Karpas-422 (cell line): ENCODE results near the gene C12orf60. TPM values are rescaled to one million over a fixed set of nuclear protein-coding genes. Genes with fewer than 3 reads are reported as not detected.

Experiments used
- DNase-seq: peaks from one replicate; pipeline ENCODE4 v3.0.0-alpha.2; 2015
- H2AFZ ChIP-seq: fragments of 200-600 bp; sonication (generic); 2 replicates; pipeline ENCODE4 v1.6.1; 2014; ENCODE audit warnings: antibody characterized with exemption, low read length, mixed read lengths
- H3K27ac ChIP-seq: fragments of 200-600 bp; sonication (generic); 2 replicates; pipeline ENCODE4 v1.5.1; 2014; ENCODE audit warnings: mild to moderate bottlenecking, low read length, moderate library complexity
- H3K27me3 ChIP-seq: fragments of 200-600 bp; sonication (generic); 2 replicates; pipeline ENCODE4 v1.6.1; 2014; ENCODE audit warnings: low read length, mixed read lengths
- H3K36me3 ChIP-seq: fragments of 200-600 bp; sonication (generic); 2 replicates; pipeline ENCODE4 v1.6.1; 2014; ENCODE audit warnings: low read length, mixed read lengths; ENCODE audit not compliant: insufficient read depth
- H3K4me1 ChIP-seq: fragments of 200-600 bp; sonication (generic); 2 replicates; pipeline ENCODE4 v1.6.1; 2014; ENCODE audit warnings: mild to moderate bottlenecking, low read length, mixed read lengths
- H3K4me2 ChIP-seq: fragments of 200-600 bp; sonication (generic); 2 replicates; pipeline ENCODE4 v1.6.1; 2014; ENCODE audit warnings: low read length, low read depth, mild to moderate bottlenecking; ENCODE audit not compliant: poor library complexity, severe bottlenecking
- H3K4me3 ChIP-seq: fragments of 200-600 bp; sonication (generic); 2 replicates; pipeline ENCODE4 v1.5.1; 2014; ENCODE audit warnings: mild to moderate bottlenecking, antibody characterized with exemption, low read length, mixed read lengths
- H3K79me2 ChIP-seq: fragments of 200-600 bp; sonication (generic); 2 replicates; pipeline ENCODE4 v1.6.1; 2014; ENCODE audit warnings: mild to moderate bottlenecking, low read length, mixed read lengths
- H3K9ac ChIP-seq: fragments of 200-600 bp; sonication (generic); 2 replicates; pipeline ENCODE4 v1.6.0; 2014; ENCODE audit warnings: low read length
- H3K9me2 ChIP-seq: fragments of 200-600 bp; sonication (generic), shearing (Covaris generic); replicated peaks from 2 replicates; pipeline ENCODE4 v1.6.0; 2014; ENCODE audit warnings: mild to moderate bottlenecking, low read length, moderate library complexity; ENCODE audit not compliant: insufficient read depth
- H3K9me3 ChIP-seq: fragments of 300-700, 200-600 bp; sonication (generic); 2 replicates; pipeline ENCODE4 v1.6.1; 2014; ENCODE audit warnings: low read length, mixed read lengths
- H4K20me1 ChIP-seq: fragments of 200-600 bp; sonication (generic); 2 replicates; pipeline ENCODE4 v1.6.1; 2014; ENCODE audit warnings: mild to moderate bottlenecking, antibody characterized with exemption, low read length, low read depth; ENCODE audit not compliant: insufficient read depth
- total RNA-seq: library from RNA; depleted of rRNA; stranded (reverse); fragments of >200 nt; shearing (Covaris generic); gene quantifications from 2 replicates; pipeline ENCODE4 v1.2.3, GENCODE V29; 2014; ENCODE audit warnings: low replicate concordance

Gene C12orf60
- total RNA-seq, 1 experiment from 2014 or later = 0.52 TPM

GRCh38 chr12:14833336-14833735 is 29.9 kb downstream of the C12orf60 start:
- Histone ChIP-seq H3K4me1 (no peaks in the 10 kb centered on the region), H3K9me2 (no peaks in the 10 kb centered on the region), H3K27ac (no peak overlapping the region), H3K9ac (no peak overlapping the region), H3K36me3 (no peaks in the 10 kb centered on the region), H3K9me3 (no peaks in the 10 kb centered on the region), H4K20me1 (no peaks in the 10 kb centered on the region), H3K4me2 (no peak overlapping the region), H3K4me3 (no peak overlapping the region), H3K79me2 (no peaks in the 10 kb centered on the region), H3K27me3 (no peaks in the 10 kb centered on the region), H2AFZ (no peak overlapping the region)
- no peak for DNase-seq

GRCh38 chr12:14833952-14834351 is 30.5 kb downstream of the C12orf60 start:
- H3K4me2 ChIP-seq = no peak overlapping the region

GRCh38 chr12:14834509-14834908 is 31.0 kb downstream of the C12orf60 start:
- no peak overlapping the region for H3K9ac ChIP-seq
- no peaks in the 10 kb centered on the region for H3K79me2 ChIP-seq
- H3K9me3 ChIP-seq = no peaks in the 10 kb centered on the region
- H3K4me2 ChIP-seq = no peak overlapping the region
- H2AFZ ChIP-seq = no peak overlapping the region
- no peak overlapping the region for H3K27ac ChIP-seq
- no peak for DNase-seq
- H3K36me3 ChIP-seq = no peaks in the 10 kb centered on the region
- H3K9me2 ChIP-seq = no peaks in the 10 kb centered on the region
- no peaks in the 10 kb centered on the region for H4K20me1 ChIP-seq
- H3K4me3 ChIP-seq = no peak overlapping the region
- no peaks in the 10 kb centered on the region for H3K4me1 ChIP-seq
- H3K27me3 ChIP-seq = no peaks in the 10 kb centered on the region

More at GRCh38 chr12:14833952-14834351, 30.5 kb downstream of the C12orf60 start:
- Histone ChIP-seq H3K9me3 (no peaks in the 10 kb centered on the region), H3K27me3 (no peaks in the 10 kb centered on the region), H4K20me1 (no peaks in the 10 kb centered on the region), H3K79me2 (no peaks in the 10 kb centered on the region), H2AFZ (no peak overlapping the region), H3K36me3 (no peaks in the 10 kb centered on the region), H3K27ac (no peak overlapping the region), H3K4me1 (no peaks in the 10 kb centered on the region), H3K9ac (no peak overlapping the region), H3K9me2 (no peaks in the 10 kb centered on the region), H3K4me3 (no peak overlapping the region)
- DNase-seq = no peak

GRCh38 chr12:14836336-14837210 is 33.1 kb downstream of the C12orf60 start:
- Histone ChIP-seq H3K4me2 (no peak overlapping the region), H3K9me3 (no peaks in the 10 kb centered on the region), H2AFZ (no peak overlapping the region), H4K20me1 (no peaks in the 10 kb centered on the region), H3K9me2 (no peaks in the 10 kb centered on the region), H3K4me3 (no peak overlapping the region), H3K36me3 (no peaks in the 10 kb centered on the region), H3K79me2 (no peaks in the 10 kb centered on the region), H3K27me3 (no peaks in the 10 kb centered on the region), H3K27ac (no peak overlapping the region), H3K4me1 (no peaks in the 10 kb centered on the region), H3K9ac (no peak overlapping the region)
- no peak for DNase-seq

- Histone ChIP-seq H3K4me2 (no peak overlapping the region), H3K9me2 (no peaks in the 10 kb centered on the region), H3K79me2 (no peaks in the 10 kb centered on the region), H3K27ac (no peak overlapping the region), H2AFZ (no peak overlapping the region), H3K4me1 (no peaks in the 10 kb centered on the region), H3K9ac (no peak overlapping the region), H4K20me1 (no peaks in the 10 kb centered on the region), H3K4me3 (no peak overlapping the region), H3K9me3 (no peaks in the 10 kb centered on the region), H3K27me3 (no peaks in the 10 kb centered on the region), H3K36me3 (no peaks in the 10 kb centered on the region)
- DNase-seq = no peak
Observed at GRCh38 chr12:14839262-14839661, 35.8 kb downstream of the C12orf60 start.

GRCh38 chr12:14840616-14841015 is 37.1 kb downstream of the C12orf60 start:
- no peak for DNase-seq
- H4K20me1 ChIP-seq = no peaks in the 10 kb centered on the region
- no peaks in the 10 kb centered on the region for H3K9me2 ChIP-seq
- no peaks in the 10 kb centered on the region for H3K4me1 ChIP-seq
- H3K4me2 ChIP-seq = no peak overlapping the region
- H3K36me3 ChIP-seq = no peaks in the 10 kb centered on the region
- no peak overlapping the region for H2AFZ ChIP-seq
- no peaks in the 10 kb centered on the region for H3K79me2 ChIP-seq
- no peak overlapping the region for H3K9ac ChIP-seq
- H3K4me3 ChIP-seq = no peak overlapping the region
- no peak overlapping the region for H3K27ac ChIP-seq
- no peaks in the 10 kb centered on the region for H3K9me3 ChIP-seq
- no peaks in the 10 kb centered on the region for H3K27me3 ChIP-seq

GRCh38 chr12:14841761-14842160 is 38.3 kb downstream of the C12orf60 start:
- H3K79me2 ChIP-seq = no peaks in the 10 kb centered on the region
- H3K27me3 ChIP-seq = no peaks in the 10 kb centered on the region
- H3K9me2 ChIP-seq = no peaks in the 10 kb centered on the region
- no peak overlapping the region for H3K27ac ChIP-seq
- no peaks in the 10 kb centered on the region for H3K9me3 ChIP-seq
- no peak overlapping the region for H3K9ac ChIP-seq
- no peaks in the 10 kb centered on the region for H3K4me1 ChIP-seq
- no peak overlapping the region for H3K4me3 ChIP-seq
- H3K36me3 ChIP-seq = no peaks in the 10 kb centered on the region
- no peaks in the 10 kb centered on the region for H4K20me1 ChIP-seq
- no peak overlapping the region for H3K4me2 ChIP-seq
- no peak for DNase-seq
- H2AFZ ChIP-seq = no peak overlapping the region

GRCh38 chr12:14842315-14842714 is 38.8 kb downstream of the C12orf60 start:
- no peak for DNase-seq
- no peak overlapping the region for H3K9ac ChIP-seq
- no peak overlapping the region for H3K27ac ChIP-seq
- no peak overlapping the region for H3K4me2 ChIP-seq
- H3K36me3 ChIP-seq = no peaks in the 10 kb centered on the region
- no peaks in the 10 kb centered on the region for H4K20me1 ChIP-seq
- H3K4me3 ChIP-seq = no peak overlapping the region
- no peak overlapping the region for H2AFZ ChIP-seq
- H3K9me3 ChIP-seq = no peaks in the 10 kb centered on the region
- no peaks in the 10 kb centered on the region for H3K9me2 ChIP-seq
- H3K27me3 ChIP-seq = no peaks in the 10 kb centered on the region
- no peaks in the 10 kb centered on the region for H3K4me1 ChIP-seq
- H3K79me2 ChIP-seq = no peaks in the 10 kb centered on the region
